K562 (cell line): ENCODE results near the gene PHF14. TPM values are rescaled to one million over a fixed set of nuclear protein-coding genes. Genes with fewer than 3 reads are reported as not detected.

Experiments
- ATAC-seq: fragments of 200-7000 bp; cut with Tn5 transposase; 3 replicates; pipeline ENCODE4 v1.9.1; 2020; ENCODE audit warnings: moderate library complexity
- BruUV-seq: library from RNA; stranded (reverse); fragments of 400-500 nt; replicated peaks from 2 replicates; lab custom pipeline; 2021; lab: Mats Ljungman, UMichigan
- CTCF ChIA-PET: fragments of 300-600 bp; formaldehyde crosslinking; extraction: SDS; loops from one replicate; lab custom pipeline; 2021; ENCODE audit warnings: low intra/inter-chr PET ratio; lab: Yijun Ruan, JAX
- POLR2A ChIA-PET: fragments of 300-600, 350-650 bp; sonication (Branson Sonifier 250); formaldehyde crosslinking; extraction: SDS; loops from one replicate; lab custom pipeline; 2021; ENCODE audit warnings: antibody characterized with exemption, inconsistent platforms; lab: Yijun Ruan, JAX
- DNase-seq, 4 experiments: peaks; one replicate each; pipeline versions ENCODE4 v3.0.0 to v3.0.0-alpha.2; 2011 to 2018; ENCODE audit warnings: low spot score in 3 of 4, mixed read lengths in 3 of 4; ENCODE audit errors: extremely low read depth in 1 of 4
- FAIRE-seq: peaks from 2 replicates; lab custom pipeline; 2011; peaks lifted over from hg19 to GRCh38; lab: Jason Lieb, UNC
- H2AFZ ChIP-seq: 2 replicates; pipeline ENCODE4 v1.6.0; 2011; ENCODE audit warnings: low read depth, low read length, control low read depth, inconsistent platforms
- H3K27ac ChIP-seq: fragments of 200-600 bp; 3 replicates; pipeline ENCODE4 v1.8.0; 2011; ENCODE audit warnings: low read depth, mild to moderate bottlenecking, control low read depth, inconsistent platforms, low read length, moderate library complexity, mixed read lengths; ENCODE audit errors: extremely low read depth
- H3K27me3 ChIP-seq, 2 experiments: fragments of 300-600 bp in 1 of 2; 2 replicates in 1 of 2; 3 replicates in 1 of 2; pipeline versions ENCODE4 v1.6.0 to v1.8.0; 2011; ENCODE audit warnings: inconsistent platforms in 2 of 2, low read length in 2 of 2, mild to moderate bottlenecking in 1 of 2, mixed read lengths in 1 of 2, moderate library complexity in 1 of 2; ENCODE audit not compliant: control insufficient read depth in 2 of 2, insufficient read depth in 2 of 2
- H3K36me3 ChIP-seq: fragments of 300-600 bp; 3 replicates; pipeline ENCODE4 v1.8.0; 2011; ENCODE audit warnings: mild to moderate bottlenecking, low read length, inconsistent platforms; ENCODE audit not compliant: control insufficient read depth, insufficient read depth
- H3K4me1 ChIP-seq, 2 experiments: fragments of 200-600 bp in 1 of 2; replicated peaks in 1 of 2; 2 replicates in 1 of 2; 3 replicates in 1 of 2; pipeline versions ENCODE4 v1.5.1 to v1.8.0; 2011; ENCODE audit warnings: inconsistent platforms in 2 of 2, low read length in 2 of 2, mild to moderate bottlenecking in 1 of 2, mixed read lengths in 1 of 2, moderate library complexity in 1 of 2; ENCODE audit not compliant: control insufficient read depth in 2 of 2, insufficient read depth in 2 of 2
- H3K4me2 ChIP-seq: 2 replicates; pipeline ENCODE4 v1.6.1; 2011; ENCODE audit warnings: low read length, control low read depth, inconsistent platforms, mixed read lengths; ENCODE audit not compliant: insufficient read depth
- H3K4me3 ChIP-seq: fragments of 200-600 bp; sonication (generic), shearing (Covaris generic); 2 replicates; pipeline ENCODE4 v1.5.1; 2016; ENCODE audit warnings: control low read depth, inconsistent platforms
- H3K79me2 ChIP-seq: fragments of 200-600 bp; 3 replicates; pipeline ENCODE4 v1.8.0; 2011; ENCODE audit warnings: low read length, inconsistent platforms; ENCODE audit not compliant: control insufficient read depth, insufficient read depth
- H3K9ac ChIP-seq, 2 experiments: 2 replicates each; pipeline versions ENCODE4 v1.6.0 to v1.6.1; 2011; ENCODE audit warnings: low read depth in 2 of 2, low read length in 2 of 2, control low read depth in 1 of 2, inconsistent platforms in 1 of 2, mild to moderate bottlenecking in 1 of 2, mixed read lengths in 1 of 2; ENCODE audit not compliant: insufficient read depth in 1 of 2
- H3K9me1 ChIP-seq: one replicate; pipeline ENCODE4 v1.6.0; 2011; ENCODE audit warnings: inconsistent platforms, mild to moderate bottlenecking, low read length, moderate library complexity; ENCODE audit not compliant: control insufficient read depth, insufficient read depth
- H3K9me3 ChIP-seq: replicated peaks from 2 replicates; pipeline ENCODE4 v1.5.1; 2011; ENCODE audit warnings: low read depth, low read length, inconsistent platforms; ENCODE audit not compliant: control insufficient read depth, insufficient read depth
- H4K20me1 ChIP-seq: replicated peaks from 2 replicates; pipeline ENCODE4 v1.6.1; 2011; ENCODE audit warnings: low read length, inconsistent platforms, mixed read lengths; ENCODE audit not compliant: control insufficient read depth, insufficient read depth
- ASH1L ChIP-seq: fragments of 450-650 bp; IDR thresholded peaks from 2 replicates; pipeline ENCODE4 v1.6.1; 2018; ENCODE audit warnings: borderline replicate concordance, mild to moderate bottlenecking, low read depth; ENCODE audit not compliant: partially characterized antibody
- CBX2 ChIP-seq: fragments of 200-600 bp; sonication (generic); IDR thresholded peaks from one replicate; pipeline ENCODE4 v1.6.1; 2012; ENCODE audit warnings: mild to moderate bottlenecking, low read length, inconsistent platforms; ENCODE audit not compliant: insufficient read depth, poor library complexity, severe bottlenecking
- CTBP1 ChIP-seq: fragments of 450-650 bp; IDR thresholded peaks from 2 replicates; pipeline ENCODE4 v1.6.1; 2016; ENCODE audit warnings: borderline replicate concordance
- FOSL1 ChIP-seq: fragments of 200-800 bp; sonication (Bioruptor generic); conservative IDR thresholded peaks from 2 replicates; pipeline ENCODE4 v1.6.1; 2016; ENCODE audit warnings: missing genetic modification characterization, missing compliant biosample characterization
- MIER1 ChIP-seq: fragments of 450-650 bp; IDR thresholded peaks from 2 replicates; pipeline ENCODE4 v1.6.1; 2016; ENCODE audit warnings: antibody characterized with exemption, mild to moderate bottlenecking, low read depth
- MTA2 ChIP-seq: fragments of 450-650 bp; IDR thresholded peaks from 2 replicates; pipeline ENCODE4 v1.6.1; 2016; ENCODE audit warnings: low read depth
- MTF1 ChIP-seq: fragments of 250-450 bp; sonication (Bioruptor Pico); IDR thresholded peaks from 2 replicates; pipeline ENCODE4 v1.9.0; 2021; ENCODE audit warnings: moderate library complexity, mild to moderate bottlenecking, inconsistent platforms, borderline replicate concordance
- NEUROD1 ChIP-seq: fragments of 150-350 bp; IDR thresholded peaks from 2 replicates; pipeline ENCODE4 v1.6.1; 2014; ENCODE audit warnings: borderline replicate concordance, low read length, low read depth; ENCODE audit not compliant: partially characterized antibody
- RB1 ChIP-seq: fragments of 450-650 bp; IDR thresholded peaks from 2 replicates; pipeline ENCODE4 v1.6.1; 2017; ENCODE audit warnings: low read depth, mild to moderate bottlenecking
- SMARCB1 ChIP-seq: IDR thresholded peaks from 2 replicates; pipeline ENCODE4 v1.6.1; 2011; ENCODE audit warnings: improper control_type of control experiment, low read depth; ENCODE audit not compliant: insufficient read length
- TAF15 ChIP-seq: fragments of 200-400 bp; formaldehyde crosslinking; IDR thresholded peaks from 2 replicates; pipeline ENCODE4 v1.6.1; 2017; ENCODE audit warnings: mild to moderate bottlenecking, low read depth, low read length, moderate library complexity
- THRAP3 ChIP-seq: fragments of 450-650 bp; IDR thresholded peaks from 2 replicates; pipeline ENCODE4 v1.6.1; 2016; ENCODE audit warnings: mild to moderate bottlenecking, inconsistent platforms, borderline replicate concordance
- ZNF41 ChIP-seq: fragments of 250-450 bp; sonication (Bioruptor Pico); conservative IDR thresholded peaks from 2 replicates; pipeline ENCODE4 v1.4.0; 2020; ENCODE audit warnings: mild to moderate bottlenecking
- ZNF586 ChIP-seq: fragments of 450-650 bp; formaldehyde crosslinking; conservative IDR thresholded peaks from 2 replicates; pipeline ENCODE4 v1.4.0; 2020; ENCODE audit warnings: mild to moderate bottlenecking, moderate library complexity
- ZNF696 ChIP-seq: fragments of 250-450 bp; sonication (Bioruptor Pico); conservative IDR thresholded peaks from 2 replicates; pipeline ENCODE4 v1.4.0; 2020; ENCODE audit warnings: mild to moderate bottlenecking, moderate library complexity
- WGBS: fragments of 100-300 bp; shearing (Covaris generic); methylation state at CpG from one replicate; pipeline ENCODE4 v1.1.6; 2016; ENCODE audit warnings: low coverage, mixed read lengths; ENCODE audit not compliant: insufficient coverage; ENCODE audit errors: missing lambda C conversion rate; 5-methylcytosine and 5-hydroxymethylcytosine counted together
- in situ Hi-C: fragments of 300-500 bp; cut with MboI; formaldehyde crosslinking; loops from 4 replicates; pipeline ENCODE4 v1.15.0; 2018; ENCODE audit warnings: inconsistent platforms, mixed read lengths
- intact Hi-C: fragments of 100-400 bp; cut with micrococcal nuclease; formaldehyde crosslinking; loops from 2 replicates; pipeline ENCODE4 v1.14.2; 2022
- polyA plus RNA-seq, 8 experiments: library from polyadenylated mRNA; depleted of rRNA in 4 of 8; stranded (reverse) in 5 of 8; unstranded in 3 of 8; fragments of >200 nt; fragmentation: Nextera tagmentation in 2 of 8; fragmentation: Illumina TruSeq in 1 of 8; extraction: Ambion mirVana in 2 of 8; extraction: Trizol in 1 of 8; gene quantifications; 2 replicates each; pipeline versions ENCODE4 v1.2.1 to v1.2.3, GENCODE V29; 2011 to 2014; ENCODE audit warnings: inconsistent platforms in 1 of 8, missing spikeins in 1 of 8
- total RNA-seq, 7 experiments: library from RNA; depleted of rRNA in 6 of 7; stranded (reverse); fragments of >200 nt in 6 of 7; fragmentation: Illumina TruSeq in 2 of 7; extraction: Trizol in 2 of 7; gene quantifications; 2 replicates each; pipeline versions ENCODE4 v1.2.1 to v1.2.3, GENCODE V29; 2011 to 2021; ENCODE audit warnings: low replicate concordance in 1 of 7
- TF ChIP-seq, protein P1 (sequence below): fragments of 250-450 bp; sonication (Bioruptor Pico); IDR thresholded peaks from 2 replicates; pipeline ENCODE4 v1.4.0; 2020; ENCODE audit warnings: mild to moderate bottlenecking

PHF14 gene
- total and polyA plus RNA-seq, 9 of the 15 experiments (the other 6 are each of a cell fraction or from before 2014, with no cell fraction given): 27.5 to 67.6 (median 41.4) TPM

DNA sequence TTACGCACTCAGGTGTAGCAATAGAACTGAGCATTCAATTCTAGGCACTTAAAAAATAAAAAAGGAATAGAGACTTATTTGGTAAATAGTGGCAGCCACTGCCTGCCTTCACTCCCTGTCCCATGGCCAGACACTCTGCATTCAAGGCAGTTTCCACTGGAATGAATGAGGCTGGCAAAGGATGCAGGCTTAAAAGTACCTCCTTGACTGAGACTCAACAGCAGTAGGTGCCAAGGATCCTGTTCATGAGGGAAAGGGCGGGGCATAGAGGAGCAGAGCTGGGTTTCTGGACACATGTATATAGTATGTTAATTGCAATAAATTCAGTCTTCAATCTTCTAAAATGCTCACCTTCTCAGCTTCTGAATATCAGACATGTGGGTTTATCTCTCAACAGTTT lies 242.6 kb downstream of the PHF14 start:
- in situ Hi-C loops (no loop called here), intact Hi-C loops (loop anchor here (10.0 kb wide), 1 partner anchor 281 kb away; no protein-coding TSS in a partner anchor)
- POLR2A ChIA-PET: interaction anchor here (1.2 kb wide), 1 partner anchor 11 kb away, joined by 3 read pairs; no protein-coding TSS in a partner anchor
- TF ChIP-seq MIER1 (no peak), THRAP3 (no peak), ZNF41 (CRISPR knock-in tag) (no peak), ASH1L (no peak), RB1 (no peak), ZNF696 (CRISPR knock-in tag) (no peak), FOSL1 (tag) (no peak), MTF1 (CRISPR knock-in tag) (no peak), SMARCB1 (no peak), CBX2 (no peak), TAF15 (no peak), MTA2 (no peak), NEUROD1 (no peak), CTBP1 (no peak), ZNF586 (no peak)
- TF ChIP-seq, protein P1, sequence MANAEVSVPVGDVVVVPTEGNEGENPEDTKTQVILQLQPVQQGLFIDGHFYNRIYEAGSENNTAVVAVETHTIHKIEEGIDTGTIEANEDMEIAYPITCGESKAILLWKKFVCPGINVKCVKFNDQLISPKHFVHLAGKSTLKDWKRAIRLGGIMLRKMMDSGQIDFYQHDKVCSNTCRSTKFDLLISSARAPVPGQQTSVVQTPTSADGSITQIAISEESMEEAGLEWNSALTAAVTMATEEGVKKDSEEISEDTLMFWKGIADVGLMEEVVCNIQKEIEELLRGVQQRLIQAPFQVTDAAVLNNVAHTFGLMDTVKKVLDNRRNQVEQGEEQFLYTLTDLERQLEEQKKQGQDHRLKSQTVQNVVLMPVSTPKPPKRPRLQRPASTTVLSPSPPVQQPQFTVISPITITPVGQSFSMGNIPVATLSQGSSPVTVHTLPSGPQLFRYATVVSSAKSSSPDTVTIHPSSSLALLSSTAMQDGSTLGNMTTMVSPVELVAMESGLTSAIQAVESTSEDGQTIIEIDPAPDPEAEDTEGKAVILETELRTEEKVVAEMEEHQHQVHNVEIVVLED (CRISPR knock-in tag): no peak
- Histone ChIP-seq H3K4me3 (no peak overlapping the region), H3K9ac (no peak overlapping the region), H4K20me1 (no peaks in the 10 kb centered on the region), H3K4me2 (no peak overlapping the region), H3K79me2 (no peaks in the 10 kb centered on the region), H3K9me1 (no peaks in the 10 kb centered on the region), H3K9me3 (peaks cover 5% of the 10 kb centered on the region), H3K27ac (no peak overlapping the region), H3K4me1 (no peaks in the 10 kb centered on the region), H2AFZ (no peak overlapping the region), H3K27me3 (peaks cover 8 to 11% of the 10 kb centered on the region in 2 experiments), H3K36me3 (no peaks in the 10 kb centered on the region)
- WGBS: 0% methylated on average over 2 of the region's 2 CpGs
- no peak for FAIRE-seq
- CTCF ChIA-PET: no interaction called here
- DNase-seq: no peak
- no TSS peak for BruUV-seq
- no peak for ATAC-seq
